Prostate gland (tissue), 2 donors: Measurements from ENCODE around the gene FHOD3.

Experiments
- CTCF ChIP-seq, 4 experiments: fragments of 200-600 bp in 2 of 4; fragments of 450-650 bp in 2 of 4; sonication (generic) in 2 of 4; IDR thresholded peaks; 1 replicate in 3 of 4; 2 replicates in 1 of 4; pipeline ENCODE4 v1.5.1; 2016 to 2019; ENCODE audit warnings: antibody characterized with exemption in 4 of 4, mild to moderate bottlenecking in 2 of 4, moderate library complexity in 2 of 4
- POLR2A ChIP-seq: fragments of 450-650 bp; IDR thresholded peaks from one replicate; pipeline ENCODE4 v1.6.1; 2016; ENCODE audit warnings: antibody characterized with exemption, mild to moderate bottlenecking
- POLR2AphosphoS5 ChIP-seq: sonication (generic); formaldehyde crosslinking; IDR thresholded peaks from one replicate; pipeline ENCODE4 v1.6.1; 2017; ENCODE audit warnings: antibody characterized with exemption

GRCh38 chr18:36667811-36668210 lies 370.3 kb downstream of the FHOD3 start:
- TF ChIP-seq POLR2AphosphoS5 (no peak), CTCF (IDR thresholded peaks at IDR 0.05) (no peak), POLR2A (no peak)
